ENCODE data around the gene ADCY4. TPM values are rescaled to one million over a fixed set of nuclear protein-coding genes. Genes with fewer than 3 reads are reported as not detected.

The ADCY4 gene
- total and polyA plus RNA-seq, 2 donors (not counting 1 experiment from before 2014, with no cell fraction given): 2.3 to 7.8 TPM

GRCh38 chr14:24349742-24350141, 14.9 kb upstream of the ADCY4 start:
- TF ChIP-seq, protein P1, sequence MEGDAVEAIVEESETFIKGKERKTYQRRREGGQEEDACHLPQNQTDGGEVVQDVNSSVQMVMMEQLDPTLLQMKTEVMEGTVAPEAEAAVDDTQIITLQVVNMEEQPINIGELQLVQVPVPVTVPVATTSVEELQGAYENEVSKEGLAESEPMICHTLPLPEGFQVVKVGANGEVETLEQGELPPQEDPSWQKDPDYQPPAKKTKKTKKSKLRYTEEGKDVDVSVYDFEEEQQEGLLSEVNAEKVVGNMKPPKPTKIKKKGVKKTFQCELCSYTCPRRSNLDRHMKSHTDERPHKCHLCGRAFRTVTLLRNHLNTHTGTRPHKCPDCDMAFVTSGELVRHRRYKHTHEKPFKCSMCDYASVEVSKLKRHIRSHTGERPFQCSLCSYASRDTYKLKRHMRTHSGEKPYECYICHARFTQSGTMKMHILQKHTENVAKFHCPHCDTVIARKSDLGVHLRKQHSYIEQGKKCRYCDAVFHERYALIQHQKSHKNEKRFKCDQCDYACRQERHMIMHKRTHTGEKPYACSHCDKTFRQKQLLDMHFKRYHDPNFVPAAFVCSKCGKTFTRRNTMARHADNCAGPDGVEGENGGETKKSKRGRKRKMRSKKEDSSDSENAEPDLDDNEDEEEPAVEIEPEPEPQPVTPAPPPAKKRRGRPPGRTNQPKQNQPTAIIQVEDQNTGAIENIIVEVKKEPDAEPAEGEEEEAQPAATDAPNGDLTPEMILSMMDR (IDR thresholded peaks at IDR 0.05): no peak
- no peak for TF ChIP-seq EZH2 (IDR thresholded peaks at IDR 0.05; ENCODE audit: borderline replicate concordance, insufficient read depth, low read depth, low read length, poor library complexity, severe bottlenecking)
- POLR2A ChIA-PET: no interaction called here
- Histone ChIP-seq H2AFZ (ENCODE audit: insufficient read depth, low read depth, low read length, poor library complexity, severe bottlenecking) (no peak overlapping the region), H3K4me1 (ENCODE audit: control insufficient read depth in 2 of 2, insufficient read depth in 2 of 2, low read length in 2 of 2) (no peaks in the 10 kb centered on the region), H3K9me3 (ENCODE audit: control extremely low read depth in 1 of 3, control insufficient read depth in 2 of 3, insufficient read depth in 1 of 3, low read length in 2 of 3) (no peaks in the 10 kb centered on the region), H3K27ac (ENCODE audit: low read length in 2 of 2) (no peak overlapping the region), H3K4me2 (replicated peaks; ENCODE audit: low read depth, low read length, poor library complexity, severe bottlenecking) (no peak overlapping the region), H4K20me1 (ENCODE audit: control insufficient read depth, insufficient read depth, low read length, poor library complexity, severe bottlenecking) (no peaks in the 10 kb centered on the region), H3K36me3 (replicated peaks in 1 of 2; ENCODE audit: control extremely low read depth in 1 of 2, control insufficient read depth in 1 of 2, extremely low read depth in 1 of 2, insufficient read depth in 2 of 2, low read length in 1 of 2) (no peaks in the 10 kb centered on the region), H3K27me3 (replicated peaks in 1 of 4; ENCODE audit: control extremely low read depth in 1 of 4, control insufficient read depth in 3 of 4, insufficient read depth in 4 of 4, low read length in 3 of 4) (peaks cover 0 to 37% (median 13%) of the 10 kb centered on the region in 4 experiments), H3K4me3 (ENCODE audit: control extremely low read depth in 1 of 5, extremely low read depth in 1 of 5, insufficient read depth in 1 of 5, low read depth in 2 of 5, low read length in 4 of 5) (no peak overlapping the region), H3K9ac (ENCODE audit: low read length) (no peak overlapping the region), H3K79me2 (ENCODE audit: control insufficient read depth, insufficient read depth, low read length) (no peaks in the 10 kb centered on the region)
- DNase-seq (no peak), ATAC-seq (ENCODE audit: low read depth) (no peak)
- no peak overlapping the region for H3K27ac Mint-ChIP-seq
- H3K4me1 Mint-ChIP-seq: no peaks in the 10 kb centered on the region
- 88% methylated on average over 2 of the region's 5 CpGs for WGBS (ENCODE audit: insufficient coverage)
- CTCF ChIA-PET: interaction anchor here (0.6 to 1.2 kb wide), 2 partner anchors 10 to 16 kb away, joined by 3 to 4 read pairs; partner anchors contain the start of gene RIPK3
- no peak overlapping the region for H3K4me3 Mint-ChIP-seq
- intact Hi-C loops (cut with micrococcal nuclease): no loop called here
- H3K27me3 Mint-ChIP-seq: peaks cover 60% of the 10 kb centered on the region
- H3K9me3 Mint-ChIP-seq (ENCODE audit: insufficient read depth): no peaks in the 10 kb centered on the region

DNA sequence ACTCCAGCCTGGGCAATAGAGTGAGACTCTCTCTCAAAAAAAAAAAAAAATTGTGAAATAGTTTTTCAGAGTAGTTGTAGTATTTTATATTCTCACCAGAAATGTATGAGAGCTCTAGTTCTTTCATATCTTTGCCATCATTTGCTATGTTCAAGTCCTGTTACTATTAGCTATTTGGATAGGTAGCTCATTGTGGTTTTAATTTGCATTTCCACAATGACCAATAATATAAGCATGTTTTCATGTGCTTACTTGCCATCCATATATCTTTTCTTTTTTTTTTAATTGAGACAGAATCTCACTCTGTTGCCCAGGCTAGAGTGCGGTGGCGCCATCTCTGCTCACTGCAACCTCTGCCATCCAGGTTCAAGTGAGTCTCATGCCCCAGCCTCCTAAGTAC, 13.3 kb upstream of the ADCY4 start:
- Mint-ChIP-seq H3K27ac (no peak overlapping the region), H3K9me3 (ENCODE audit: insufficient read depth) (no peaks in the 10 kb centered on the region), H3K4me1 (no peaks in the 10 kb centered on the region), H3K27me3 (peaks cover 51% of the 10 kb centered on the region), H3K4me3 (no peak overlapping the region)
- Histone ChIP-seq H3K27ac (ENCODE audit: low read length in 2 of 2) (no peak overlapping the region), H3K9ac (ENCODE audit: low read length) (no peak overlapping the region), H4K20me1 (ENCODE audit: control insufficient read depth, insufficient read depth, low read length, poor library complexity, severe bottlenecking) (no peaks in the 10 kb centered on the region), H2AFZ (ENCODE audit: insufficient read depth, low read depth, low read length, poor library complexity, severe bottlenecking) (no peak overlapping the region), H3K79me2 (ENCODE audit: control insufficient read depth, insufficient read depth, low read length) (no peaks in the 10 kb centered on the region), H3K4me3 (ENCODE audit: control extremely low read depth in 1 of 5, extremely low read depth in 1 of 5, insufficient read depth in 1 of 5, low read depth in 2 of 5, low read length in 4 of 5) (no peak overlapping the region), H3K9me3 (ENCODE audit: control extremely low read depth in 1 of 3, control insufficient read depth in 2 of 3, insufficient read depth in 1 of 3, low read length in 2 of 3) (no peaks in the 10 kb centered on the region), H3K4me1 (ENCODE audit: control insufficient read depth in 2 of 2, insufficient read depth in 2 of 2, low read length in 2 of 2) (no peaks in the 10 kb centered on the region), H3K4me2 (replicated peaks; ENCODE audit: low read depth, low read length, poor library complexity, severe bottlenecking) (no peak overlapping the region), H3K27me3 (replicated peaks in 1 of 4; ENCODE audit: control extremely low read depth in 1 of 4, control insufficient read depth in 3 of 4, insufficient read depth in 4 of 4, low read length in 3 of 4) (peaks cover 0 to 35% (median 12%) of the 10 kb centered on the region in 4 experiments), H3K36me3 (replicated peaks in 1 of 2; ENCODE audit: control extremely low read depth in 1 of 2, control insufficient read depth in 1 of 2, extremely low read depth in 1 of 2, insufficient read depth in 2 of 2, low read length in 1 of 2) (no peaks in the 10 kb centered on the region)
- ChIA-PET POLR2A (no interaction called here), CTCF (interaction anchor here (0.6 to 5.7 kb wide), 5 partner anchors 11 to 1228 kb away, joined by 3 to 55 read pairs (median 3); partner anchors contain the start of gene ADCY4)
- TF ChIP-seq, protein P1 (IDR thresholded peaks at IDR 0.05): no peak
- TF ChIP-seq EZH2 (IDR thresholded peaks at IDR 0.05; ENCODE audit: borderline replicate concordance, insufficient read depth, low read depth, low read length, poor library complexity, severe bottlenecking): no peak
- intact Hi-C loops (cut with micrococcal nuclease): no loop called here
- WGBS (ENCODE audit: insufficient coverage): 92% methylated on average over 2 of the region's 2 CpGs
- DNase-seq: no peak
- no peak for ATAC-seq (ENCODE audit: low read depth)

Measured in B cell (primary cell).